ENCODE measurements around the gene NPTN.

NPTN gene

GRCh38 chr15:73679180-73679579 is 46.0 kb upstream of the NPTN start:
- Histone ChIP-seq H4K20me1 (ENCODE audit: insufficient read depth, low read length) (no peaks in the 10 kb centered on the region), H3K9ac (ENCODE audit: low read length) (no peak overlapping the region), H3F3A (ENCODE audit: insufficient read depth, low read length) (no peaks in the 10 kb centered on the region), H3K4me1 (ENCODE audit: insufficient read depth, low read length, severe bottlenecking) (no peaks in the 10 kb centered on the region), H3K9me3 (ENCODE audit: low read length) (no peaks in the 10 kb centered on the region), H3K27me3 (ENCODE audit: insufficient read depth, low read length) (no peaks in the 10 kb centered on the region), H3K27ac (ENCODE audit: low read depth, low read length, poor library complexity, severe bottlenecking) (no peak overlapping the region), H3K36me3 (ENCODE audit: insufficient read depth, low read length) (no peaks in the 10 kb centered on the region), H2AFZ (ENCODE audit: low read length) (no peak overlapping the region), H3K4me3 (ENCODE audit: low read depth, low read length, poor library complexity, severe bottlenecking) (no peak overlapping the region), H3K9me2 (ENCODE audit: low read depth, low read length) (no peaks in the 10 kb centered on the region), H3K79me2 (ENCODE audit: insufficient read depth, low read length) (no peaks in the 10 kb centered on the region), H3K4me2 (ENCODE audit: low read length) (no peak overlapping the region)
- TF ChIP-seq EZH2 (IDR thresholded peaks at IDR 0.05; ENCODE audit: borderline replicate concordance, low read length), result no peak
- TF ChIP-seq CTCF (IDR thresholded peaks at IDR 0.05; ENCODE audit: low read length), result no peak

DNA sequence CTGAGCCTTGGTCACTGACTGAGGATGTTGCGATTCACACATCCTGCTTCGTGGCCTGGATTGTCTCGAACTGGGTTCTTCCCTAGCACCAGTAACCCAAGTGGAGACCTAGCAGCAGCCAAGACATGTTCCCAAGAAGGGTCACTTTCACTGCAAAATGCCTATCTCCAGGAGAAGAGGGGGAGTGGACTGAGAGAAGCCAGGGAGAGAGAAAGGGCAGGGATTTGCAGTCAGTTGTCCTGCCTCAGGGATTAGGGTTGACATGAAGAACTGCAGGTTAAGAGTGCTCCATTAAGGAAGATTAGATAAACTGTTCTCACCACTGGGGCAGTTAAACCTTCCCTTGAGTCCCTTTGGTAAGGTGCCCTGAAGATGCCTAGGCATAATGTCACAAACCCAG is 45.3 kb upstream of the NPTN start:
- H3K4me1 ChIP-seq (ENCODE audit: insufficient read depth, low read length, severe bottlenecking), result no peaks in the 10 kb centered on the region
- no peaks in the 10 kb centered on the region for H3K36me3 ChIP-seq (ENCODE audit: insufficient read depth, low read length)
- H3F3A ChIP-seq (ENCODE audit: insufficient read depth, low read length), result no peaks in the 10 kb centered on the region
- no peak overlapping the region for H3K4me2 ChIP-seq (ENCODE audit: low read length)
- H3K9me2 ChIP-seq (ENCODE audit: low read depth, low read length), result no peaks in the 10 kb centered on the region
- H3K9me3 ChIP-seq (ENCODE audit: low read length), result no peaks in the 10 kb centered on the region
- TF ChIP-seq EZH2 (IDR thresholded peaks at IDR 0.05; ENCODE audit: borderline replicate concordance, low read length) (no peak), CTCF (IDR thresholded peaks at IDR 0.05; ENCODE audit: low read length) (no peak)
- no peak overlapping the region for H3K27ac ChIP-seq (ENCODE audit: low read depth, low read length, poor library complexity, severe bottlenecking)
- no peaks in the 10 kb centered on the region for H3K27me3 ChIP-seq (ENCODE audit: insufficient read depth, low read length)
- no peak overlapping the region for H3K4me3 ChIP-seq (ENCODE audit: low read depth, low read length, poor library complexity, severe bottlenecking)
- no peaks in the 10 kb centered on the region for H3K79me2 ChIP-seq (ENCODE audit: insufficient read depth, low read length)
- no peaks in the 10 kb centered on the region for H4K20me1 ChIP-seq (ENCODE audit: insufficient read depth, low read length)
- H2AFZ ChIP-seq (ENCODE audit: low read length), result no peak overlapping the region
- no peak overlapping the region for H3K9ac ChIP-seq (ENCODE audit: low read length)

DNA sequence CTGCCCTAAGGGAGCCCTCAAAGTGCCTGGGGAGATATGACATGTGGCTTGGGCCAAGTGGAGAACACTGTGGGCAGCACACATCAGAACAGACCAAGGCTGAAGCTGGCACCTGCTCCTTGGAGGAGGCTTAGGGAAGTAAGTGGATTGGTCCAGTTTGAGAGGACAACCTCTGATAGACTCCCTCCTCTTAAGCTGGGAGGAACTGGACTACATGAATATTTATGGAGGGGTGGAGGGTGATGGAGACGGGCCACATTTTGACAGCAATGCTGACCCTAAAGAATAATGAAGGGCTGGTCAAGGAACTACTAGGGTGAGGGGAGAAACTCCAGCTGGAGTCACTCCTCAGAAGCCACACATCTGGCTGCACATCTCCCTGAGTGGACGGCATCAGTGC is 44.5 kb upstream of the NPTN start:
- no peak overlapping the region for H2AFZ ChIP-seq (ENCODE audit: low read length)
- no peaks in the 10 kb centered on the region for H3K9me2 ChIP-seq (ENCODE audit: low read depth, low read length)
- H3K36me3 ChIP-seq (ENCODE audit: insufficient read depth, low read length), result no peaks in the 10 kb centered on the region
- no peaks in the 10 kb centered on the region; the same call in 1 of the 2 replicates for H3K27me3 ChIP-seq (ENCODE audit: insufficient read depth, low read length)
- H3K4me1 ChIP-seq (ENCODE audit: insufficient read depth, low read length, severe bottlenecking), result no peaks in the 10 kb centered on the region
- no peak overlapping the region for H3K27ac ChIP-seq (ENCODE audit: low read depth, low read length, poor library complexity, severe bottlenecking)
- H3F3A ChIP-seq (ENCODE audit: insufficient read depth, low read length), result no peaks in the 10 kb centered on the region
- TF ChIP-seq EZH2 (IDR thresholded peaks at IDR 0.05; ENCODE audit: borderline replicate concordance, low read length), result no peak
- TF ChIP-seq CTCF (IDR thresholded peaks at IDR 0.05; ENCODE audit: low read length), result no peak
- no peaks in the 10 kb centered on the region for H3K79me2 ChIP-seq (ENCODE audit: insufficient read depth, low read length)
- H3K4me3 ChIP-seq (ENCODE audit: low read depth, low read length, poor library complexity, severe bottlenecking), result no peak overlapping the region
- H4K20me1 ChIP-seq (ENCODE audit: insufficient read depth, low read length), result no peaks in the 10 kb centered on the region
- no peak overlapping the region for H3K9ac ChIP-seq (ENCODE audit: low read length)
- no peak overlapping the region for H3K4me2 ChIP-seq (ENCODE audit: low read length)
- no peaks in the 10 kb centered on the region for H3K9me3 ChIP-seq (ENCODE audit: low read length)

Measured in OCI-LY1 (cell line).